HL-60/S4 treated with phorbol 12-myristate 13-acetate at 8.2 ng/mL for 4 days and 3 days (cell line): Measurements from ENCODE around the gene NRG3.

ENCODE experiments used
- in situ Hi-C: fragments of 300-500 bp; cut with MboI; formaldehyde crosslinking; loops from 2 replicates; pipeline ENCODE4 v1.15.0; 2022; ENCODE audit warnings: low sequenced_read_pairs

The NRG3 gene

DNA sequence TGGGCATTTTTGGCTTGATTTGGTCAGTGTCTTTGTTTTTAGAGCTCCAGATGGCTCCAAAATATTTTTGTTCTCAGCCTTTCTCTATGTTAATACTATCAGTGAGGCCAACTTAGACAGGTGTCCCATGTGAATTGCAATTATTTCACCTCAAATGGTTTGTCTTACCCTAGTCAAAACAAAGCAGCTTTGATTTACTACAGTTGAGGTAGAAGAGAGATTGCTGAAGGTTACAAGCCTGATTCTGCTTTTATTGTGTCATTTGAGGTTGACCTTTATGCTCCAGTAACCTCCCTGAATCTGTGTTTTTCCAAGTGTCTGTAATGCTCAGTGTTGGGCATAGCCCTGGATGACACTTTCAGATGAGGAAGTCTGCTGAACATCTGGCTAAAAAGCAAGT is 882.9 kb downstream of the NRG3 start:
- in situ Hi-C loops: no loop called here

DNA sequence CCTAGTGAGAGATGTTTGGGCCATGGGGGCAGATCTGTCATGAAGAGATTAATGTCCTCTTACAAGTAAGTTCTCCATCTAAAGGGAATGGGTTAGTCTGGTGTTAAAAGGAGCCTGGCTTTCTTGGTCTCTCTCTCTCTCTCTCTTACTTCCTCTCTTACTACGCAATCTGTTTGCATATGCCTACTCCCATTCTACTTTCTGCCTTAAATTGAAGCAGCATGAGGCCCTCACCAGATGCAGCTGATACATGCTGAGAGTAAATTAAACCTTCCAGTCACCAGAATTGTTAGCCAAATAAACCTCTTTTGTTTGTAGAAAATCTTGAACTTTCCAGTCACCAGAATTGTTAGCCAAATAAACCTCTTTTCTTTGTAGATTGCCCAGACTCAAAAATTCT is 884.1 kb downstream of the NRG3 start:
- in situ Hi-C loops: no loop called here

DNA sequence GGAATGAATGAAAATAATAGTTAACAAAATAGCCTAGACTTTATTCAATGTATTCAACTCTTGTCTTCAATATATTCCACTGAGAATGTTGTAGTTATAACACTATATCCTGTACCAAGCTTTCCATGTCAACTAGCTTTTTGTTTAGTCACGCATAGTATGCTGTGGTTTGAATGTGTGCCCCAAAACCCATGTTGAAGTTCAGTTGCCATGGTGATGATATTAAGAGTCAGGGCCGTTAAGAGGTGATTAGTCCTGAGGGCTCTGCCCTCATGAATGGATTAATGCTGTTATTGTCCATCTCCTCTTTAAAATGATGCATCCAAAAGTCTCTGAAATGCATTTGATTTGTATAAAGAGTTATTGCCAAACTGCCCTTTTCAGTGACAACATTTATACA is 887.6 kb downstream of the NRG3 start:
- in situ Hi-C loops: no loop called here

DNA sequence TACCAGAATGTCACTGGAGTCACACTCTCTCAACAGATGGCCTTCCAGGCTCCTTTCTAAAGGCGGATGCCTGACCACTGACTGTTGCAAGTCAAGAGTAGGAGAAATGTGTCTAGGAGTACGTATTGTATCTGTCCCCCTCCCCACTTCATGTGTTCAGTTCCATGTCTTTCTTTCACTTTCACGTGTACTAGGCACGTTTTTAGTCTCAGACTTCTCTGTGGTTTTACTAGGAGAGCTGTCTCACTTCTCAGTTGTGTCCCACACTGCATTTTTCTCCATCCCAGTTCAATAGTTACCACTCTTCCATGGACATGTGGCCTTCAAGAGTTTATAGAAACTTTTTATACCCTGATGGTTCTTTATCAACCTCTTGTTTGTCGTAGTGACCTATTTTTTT is 893.0 kb downstream of the NRG3 start:
- in situ Hi-C loops: no loop called here

DNA sequence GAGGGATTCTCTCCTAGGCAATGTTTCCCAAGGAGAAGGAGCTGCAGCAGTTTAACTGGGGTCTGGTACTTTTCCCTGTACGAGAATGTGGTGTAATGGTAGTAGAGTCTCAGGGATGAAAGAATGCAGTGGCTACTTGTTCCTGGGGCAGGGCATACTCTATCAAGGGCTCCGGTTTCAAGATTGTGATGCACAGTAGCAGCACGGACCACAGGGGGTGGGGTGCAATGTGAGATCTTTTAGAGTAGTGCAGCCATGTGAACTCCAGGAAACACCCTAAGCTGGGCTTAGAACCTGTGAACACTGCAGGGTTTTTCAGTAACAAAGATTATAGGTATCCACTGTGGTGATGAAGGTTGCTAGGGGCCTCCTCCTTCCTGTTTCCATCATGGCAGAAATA is 903.9 kb downstream of the NRG3 start:
- in situ Hi-C loops: no loop called here

DNA sequence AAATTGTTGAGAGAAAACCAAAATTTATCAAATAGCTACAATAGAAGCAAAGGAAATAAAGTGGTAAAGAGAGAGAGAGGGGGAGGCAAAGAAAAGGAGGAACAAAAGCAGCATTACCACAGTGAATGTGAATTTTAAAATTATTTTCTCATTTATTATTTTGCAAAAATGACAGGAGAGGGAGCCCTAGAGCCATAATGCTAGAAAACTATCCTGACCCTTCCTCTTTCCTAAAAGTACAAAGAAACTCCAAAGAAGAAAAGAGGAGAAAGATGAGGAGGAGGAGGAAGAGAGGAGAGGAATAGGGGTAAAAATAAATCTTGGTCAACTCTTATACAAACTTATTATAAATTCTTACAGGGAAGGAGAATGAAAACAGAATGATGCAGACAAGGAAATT is 921.5 kb downstream of the NRG3 start:
- in situ Hi-C loops: no loop called here

DNA sequence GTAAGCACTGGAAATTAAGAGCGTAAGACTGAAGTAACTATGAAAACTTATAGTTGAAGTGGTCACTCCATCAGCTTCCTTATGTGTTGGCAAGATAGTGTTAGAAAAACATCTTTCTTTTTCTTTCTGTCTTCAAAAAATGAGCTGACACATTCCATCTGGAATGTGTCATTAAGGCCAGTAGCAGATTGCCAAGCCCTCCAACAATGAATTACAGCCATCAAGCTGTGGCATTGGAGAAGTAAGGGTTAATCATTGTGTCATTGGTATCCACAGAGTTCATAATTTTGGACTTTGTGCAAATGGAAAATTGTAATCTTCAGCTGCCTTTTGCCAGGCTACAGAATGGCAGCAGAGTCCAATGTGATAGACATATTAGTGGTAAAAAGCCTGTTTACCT is 926.3 kb downstream of the NRG3 start:
- in situ Hi-C loops: no loop called here

DNA sequence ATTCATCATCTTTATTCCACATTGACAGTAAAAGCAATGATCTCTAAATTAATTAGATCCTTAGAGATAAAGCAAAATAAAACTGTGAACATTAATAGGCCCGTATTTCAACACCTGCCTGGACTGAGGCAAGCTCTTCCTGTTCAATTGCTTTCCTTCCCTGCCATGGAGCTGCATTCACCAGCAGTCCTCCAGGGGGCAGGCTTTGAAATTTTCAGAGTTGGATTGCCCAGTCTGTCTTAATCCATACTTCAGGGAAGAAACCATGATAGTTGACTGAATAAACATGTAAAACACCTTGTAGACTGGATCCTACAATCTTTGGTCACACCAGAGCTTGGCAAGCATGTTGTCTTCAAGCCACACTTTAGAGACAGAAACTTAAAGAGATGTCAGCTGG is 936.6 kb downstream of the NRG3 start:
- in situ Hi-C loops: no loop called here

DNA sequence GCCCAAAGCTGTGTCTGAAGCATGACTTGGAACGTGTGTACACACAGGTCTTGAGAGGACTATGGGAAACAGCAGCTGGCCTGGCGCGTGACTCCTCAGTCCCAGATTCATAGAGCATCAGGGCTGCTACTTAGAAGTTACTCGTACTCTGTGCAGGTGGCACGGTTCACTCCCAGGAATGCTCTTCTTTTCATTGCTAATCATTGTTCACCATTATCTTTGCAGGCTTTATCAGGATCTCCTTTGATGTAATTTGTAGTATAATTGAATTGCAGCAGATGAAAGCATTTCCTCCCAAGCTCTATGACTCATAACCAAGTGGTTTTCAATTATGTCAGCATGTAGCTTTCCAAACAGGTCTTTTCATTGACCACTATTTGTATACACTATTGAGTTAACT is 938.9 kb downstream of the NRG3 start:
- in situ Hi-C loops: no loop called here

DNA sequence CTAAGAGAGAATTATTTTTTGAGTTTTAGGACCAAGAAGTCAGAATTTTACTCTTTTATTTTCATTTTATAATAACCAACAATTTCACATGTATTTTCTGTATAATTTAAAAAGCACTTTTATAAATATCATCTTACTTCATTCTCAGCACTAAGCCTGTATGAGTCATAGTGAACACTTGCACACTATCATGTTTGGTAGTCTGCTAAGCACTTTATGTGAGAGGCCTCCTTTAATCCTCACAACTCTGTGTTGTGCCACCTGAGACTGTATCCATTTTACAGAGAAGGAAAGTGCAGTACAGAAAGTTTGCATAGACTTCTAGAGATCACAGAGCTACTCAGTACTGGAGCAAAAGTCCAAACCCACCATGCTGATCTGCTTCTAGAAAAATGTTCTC is 939.6 kb downstream of the NRG3 start:
- in situ Hi-C loops: no loop called here

DNA sequence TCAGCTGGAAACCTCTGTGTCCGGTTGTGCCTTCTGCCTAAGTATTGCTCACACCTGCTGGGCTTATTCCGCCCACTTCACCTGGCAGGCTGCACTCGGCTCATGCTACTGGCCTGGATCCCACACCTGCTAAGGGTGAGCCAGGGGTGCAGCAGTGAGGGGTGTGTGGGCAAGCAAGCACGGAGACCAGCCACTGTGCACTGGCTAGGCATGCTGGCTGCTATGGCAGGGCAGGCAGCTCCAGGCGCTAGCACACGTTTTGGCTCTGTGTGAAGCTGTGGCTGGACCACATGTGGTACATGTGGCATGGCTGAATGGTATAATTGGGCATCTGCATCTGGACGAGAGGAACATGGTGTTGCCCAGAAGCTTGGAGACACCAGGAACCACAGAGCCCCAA is 940.7 kb downstream of the NRG3 start:
- in situ Hi-C loops: no loop called here

DNA sequence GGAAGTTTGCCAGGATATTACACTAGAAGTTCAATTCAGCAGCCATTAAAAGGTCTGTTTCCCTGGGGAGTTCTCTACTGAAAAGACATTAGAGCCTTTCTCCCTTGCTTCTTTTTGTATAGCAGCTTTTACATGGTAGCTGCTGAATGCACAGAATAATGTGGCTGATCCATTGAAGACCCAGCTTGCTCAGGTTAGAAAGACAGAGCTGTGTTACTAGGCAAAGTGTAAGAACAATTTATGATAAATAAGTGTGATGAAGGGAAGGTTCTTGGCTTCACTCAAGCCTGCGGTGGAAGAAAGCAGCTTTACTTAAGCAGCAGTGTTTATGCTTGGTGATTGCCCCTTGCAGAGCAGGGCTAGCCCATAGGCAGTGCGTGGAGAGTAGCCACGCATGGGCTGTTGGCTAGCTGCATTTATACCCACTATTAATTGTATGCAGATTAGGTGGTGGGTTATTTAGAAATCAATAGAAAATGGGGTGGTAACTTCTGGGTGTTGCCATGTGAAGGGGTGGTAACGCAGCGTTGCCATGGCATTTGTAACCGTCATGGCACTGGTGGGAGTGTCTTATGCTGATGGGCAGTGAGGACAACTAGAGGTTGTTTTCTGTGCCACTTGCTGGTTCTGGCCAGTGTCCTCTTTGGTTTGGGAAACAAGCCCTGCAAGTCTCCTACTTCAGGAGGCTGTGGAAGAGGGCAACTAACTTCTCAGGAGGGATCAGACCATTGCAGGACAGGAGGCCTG is 942.9 kb downstream of the NRG3 start:
- in situ Hi-C loops: no loop called here

DNA sequence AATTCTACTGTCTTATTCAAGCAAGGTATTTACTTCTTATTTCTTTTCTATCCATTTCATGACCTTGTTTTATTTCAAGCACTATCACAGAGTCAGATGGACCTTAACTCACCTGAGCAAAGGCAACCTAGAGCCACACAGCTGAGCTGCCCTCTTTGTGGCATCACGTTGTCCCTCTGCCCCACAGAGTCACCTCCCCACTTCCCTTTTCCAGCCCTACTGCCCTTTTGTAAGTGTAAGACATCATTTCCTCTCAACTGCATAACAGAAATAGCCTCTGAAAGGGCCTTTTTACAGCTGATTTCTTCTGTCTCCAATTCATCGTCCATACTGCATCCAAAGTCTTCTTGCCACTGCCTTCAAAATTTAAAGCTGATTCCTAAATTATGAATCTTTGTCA is 946.0 kb downstream of the NRG3 start:
- in situ Hi-C loops: no loop called here

DNA sequence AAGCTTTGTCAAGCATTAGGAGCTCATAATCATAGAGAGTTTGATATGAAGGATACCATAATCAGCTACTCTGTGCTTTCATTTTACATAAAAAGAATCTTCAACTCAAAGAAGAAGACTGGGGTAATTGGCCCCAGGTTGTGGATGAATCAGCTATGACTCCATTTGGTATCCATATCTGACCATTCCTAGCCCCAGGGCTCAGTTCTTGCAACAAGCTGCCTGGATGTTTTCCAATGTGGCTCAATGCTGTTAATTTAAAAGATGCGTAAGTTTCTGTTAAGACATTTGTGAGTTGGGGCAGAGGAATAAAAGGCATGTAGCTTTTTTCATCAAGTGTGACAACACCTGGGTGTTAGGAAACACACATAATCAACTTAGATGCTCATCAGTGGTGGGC is 951.1 kb downstream of the NRG3 start:
- in situ Hi-C loops: no loop called here

DNA sequence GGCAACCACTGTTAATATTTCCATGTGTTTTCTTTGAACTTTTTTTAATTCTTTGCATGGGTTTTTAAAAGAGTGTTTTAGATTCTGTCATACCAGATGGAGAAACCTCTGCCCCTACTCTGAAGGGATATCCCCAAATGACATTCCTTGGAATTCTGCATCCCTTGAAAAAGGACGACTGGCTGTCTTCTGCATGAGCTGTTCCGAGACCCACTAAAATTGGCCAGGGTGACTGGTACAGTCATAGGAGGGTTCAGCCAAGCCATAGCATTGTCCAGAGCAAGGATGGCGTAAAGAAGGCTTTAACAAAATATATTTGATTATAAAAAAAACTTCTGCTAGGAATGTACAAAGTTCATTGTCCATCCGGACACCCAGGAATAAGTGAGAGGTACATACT is 952.9 kb downstream of the NRG3 start:
- in situ Hi-C loops: no loop called here

DNA sequence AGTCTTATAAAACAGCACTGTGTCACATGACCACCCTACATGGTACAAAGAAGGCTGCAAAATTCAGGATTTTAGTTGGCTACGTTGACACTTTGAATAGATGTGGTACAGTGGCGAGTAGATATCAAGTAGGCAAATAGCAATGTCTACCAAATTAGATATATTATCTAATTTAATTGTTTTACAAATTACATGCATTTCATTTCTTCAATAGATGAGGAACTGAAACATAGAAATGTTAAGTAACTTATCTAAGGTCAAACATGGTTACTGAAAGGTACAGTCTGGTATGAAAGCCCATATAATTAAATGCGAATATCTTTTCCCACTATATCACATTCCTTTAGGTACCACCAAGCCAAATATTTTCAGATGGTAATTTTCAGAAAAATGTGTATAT is 972.2 kb downstream of the NRG3 start:
- in situ Hi-C loops: no loop called here

DNA sequence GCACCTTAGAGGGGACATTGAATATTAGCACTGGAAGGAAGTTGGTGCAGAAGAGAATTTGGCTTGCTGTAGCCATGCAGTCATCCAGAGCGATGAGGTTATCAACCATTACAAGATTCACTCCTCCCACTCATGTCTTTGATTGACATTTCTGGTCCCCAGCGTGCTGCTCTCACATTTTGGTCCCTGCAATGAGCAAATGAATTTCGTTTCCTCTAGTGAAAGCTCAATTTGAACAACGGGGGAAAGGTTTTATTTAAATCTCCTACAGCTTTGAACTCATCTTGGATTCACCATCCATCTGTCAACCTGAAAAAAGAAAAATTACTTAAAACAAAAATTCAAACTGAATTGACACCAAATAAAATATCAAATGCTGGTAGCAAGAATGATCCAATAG is 975.2 kb downstream of the NRG3 start:
- in situ Hi-C loops: no loop called here

DNA sequence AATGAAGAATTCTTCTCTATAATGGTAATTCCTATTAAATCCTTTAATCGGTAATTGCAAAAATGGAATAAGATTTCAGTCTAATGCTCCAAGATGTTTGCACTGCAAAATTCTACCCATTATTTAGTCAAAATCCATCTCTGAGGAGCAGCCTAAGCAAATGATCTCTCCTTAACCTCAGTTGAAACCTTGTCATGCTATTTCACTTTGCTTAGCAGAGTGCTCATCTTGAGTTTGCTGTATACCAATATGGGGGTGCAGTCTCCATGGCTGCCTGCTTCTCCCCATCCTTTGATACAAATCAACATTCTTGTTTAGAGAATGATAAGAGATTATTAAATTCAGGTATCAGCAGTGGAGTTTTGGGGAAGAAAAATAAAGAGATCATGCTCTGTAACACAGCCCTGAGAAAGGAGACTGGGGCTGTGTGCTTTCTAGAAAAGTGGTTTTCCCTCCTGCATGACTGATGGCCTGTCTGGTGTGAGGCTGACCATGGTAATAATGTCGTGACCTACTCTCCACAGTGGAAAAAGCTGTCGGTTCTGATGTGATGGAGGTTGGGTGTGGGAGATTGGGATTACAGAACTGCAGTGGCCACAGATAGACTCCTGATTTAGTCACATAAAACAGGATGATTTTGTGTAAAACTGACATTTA is 982.1 kb downstream of the NRG3 start:
- in situ Hi-C loops: no loop called here

DNA sequence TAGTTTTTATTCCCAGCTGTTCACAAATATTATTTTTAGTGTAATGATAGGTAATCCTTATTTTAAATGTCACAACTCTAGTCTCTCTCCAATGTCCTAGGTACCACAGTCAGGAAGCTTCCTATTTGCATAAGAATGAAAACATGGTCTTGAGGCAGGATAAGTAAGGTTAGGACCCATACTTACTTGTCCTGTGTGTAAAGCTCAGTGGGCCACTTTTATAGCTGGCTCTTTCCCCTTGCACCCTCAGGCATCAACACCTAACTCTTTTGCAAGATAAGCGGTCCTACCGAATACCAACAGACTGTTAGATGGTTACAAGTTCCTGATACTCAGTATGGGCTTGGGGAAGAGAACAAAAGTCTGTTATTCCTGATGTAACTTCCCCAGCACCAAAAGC is 986.9 kb downstream of the NRG3 start:
- in situ Hi-C loops: no loop called here

DNA sequence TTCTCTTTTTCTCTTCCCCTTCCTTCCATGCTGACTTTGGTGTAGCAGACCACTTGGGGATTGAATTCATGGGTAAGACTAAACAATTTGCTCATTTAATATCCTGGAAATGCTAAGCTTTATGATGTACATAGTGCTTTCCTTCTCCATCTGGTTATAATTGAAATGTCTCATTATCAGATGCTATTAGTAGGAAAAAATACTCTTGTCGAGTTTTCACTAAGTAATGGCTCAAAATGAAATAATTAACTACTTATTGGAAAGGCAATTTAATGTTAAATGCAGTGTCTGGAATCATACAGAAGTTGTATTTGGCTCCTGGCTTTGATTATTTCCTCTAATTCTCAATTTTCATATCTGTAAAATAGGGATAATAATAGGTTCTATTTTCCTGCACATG is 990.4 kb downstream of the NRG3 start:
- in situ Hi-C loops: no loop called here

DNA sequence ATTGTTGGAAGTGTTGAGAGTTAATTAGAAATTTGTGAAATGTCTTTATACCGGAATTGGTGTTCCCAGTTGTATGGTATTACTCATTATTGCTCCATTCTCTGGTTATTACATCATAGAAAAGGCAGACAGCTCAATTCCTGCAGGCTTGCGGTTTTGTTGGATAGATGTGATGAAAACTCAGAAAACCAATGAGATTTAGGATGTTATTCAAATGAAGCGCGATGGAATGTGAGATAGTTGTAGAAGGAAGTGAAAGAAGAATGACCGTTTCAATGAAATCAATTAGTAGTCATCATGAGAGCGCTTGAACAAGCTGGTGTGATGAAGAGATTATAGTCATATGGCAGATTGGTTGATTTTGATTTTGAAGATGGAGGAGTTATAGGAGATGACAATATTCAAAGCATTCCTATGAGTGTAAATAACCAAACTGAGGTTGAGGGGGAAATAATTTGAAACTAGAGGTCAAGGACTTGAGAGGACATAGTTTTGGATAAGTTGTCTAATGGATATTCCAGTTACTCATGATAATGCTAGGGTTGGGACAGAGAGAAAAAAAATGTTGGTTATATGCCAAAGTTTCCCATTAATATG is 991.5 kb downstream of the NRG3 start:
- in situ Hi-C loops: no loop called here

DNA sequence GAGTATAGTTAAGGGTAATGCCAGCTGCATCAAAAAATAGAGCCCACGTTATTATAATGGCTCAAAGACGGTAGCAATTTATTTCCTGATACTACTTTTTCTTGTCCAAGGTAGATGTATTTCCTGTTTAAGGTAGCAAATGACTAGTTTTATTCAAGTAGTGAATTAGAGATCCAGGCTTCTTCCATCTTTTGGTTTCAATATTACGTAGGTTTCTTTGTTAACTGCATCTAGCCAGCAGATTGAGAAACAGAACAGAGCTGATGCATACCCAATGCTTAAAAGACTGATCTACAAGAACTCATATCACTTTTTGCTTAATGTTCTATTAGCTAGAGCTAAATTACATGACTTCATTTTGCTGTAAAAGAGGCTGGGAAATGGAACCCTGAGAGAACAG is 992.1 kb downstream of the NRG3 start:
- in situ Hi-C loops: no loop called here

DNA sequence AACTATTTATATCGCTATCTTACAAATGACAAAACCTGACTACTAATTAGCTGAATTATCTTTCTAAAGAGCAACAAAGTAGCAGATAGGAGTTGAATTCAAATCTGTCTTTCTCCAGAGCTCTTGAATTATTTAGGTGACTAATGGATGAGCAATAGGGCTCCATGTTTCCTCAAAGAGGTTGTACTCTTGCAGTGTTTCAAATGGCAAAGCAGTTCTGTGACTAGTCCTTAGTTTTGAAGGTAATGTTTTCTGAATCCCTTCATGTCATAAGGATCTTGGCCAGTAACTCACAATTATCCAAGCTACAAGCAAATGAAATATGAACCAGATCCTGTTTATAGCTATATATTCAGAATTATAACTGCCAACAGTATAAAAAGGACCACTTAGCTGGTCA is 999.7 kb downstream of the NRG3 start:
- in situ Hi-C loops: no loop called here
